T-helper 9 cell (primary cell): Measurements from ENCODE around the gene DDX1.
"Not testable (repeated sequence)": the region's sequence is repeated elsewhere in the genome, so short reads cannot be mapped to it uniquely, and the experiment has no call there.

Experiments used
- DNase-seq: peaks from one replicate; pipeline ENCODE4 v3.0.0-alpha.2; 2020
- total RNA-seq, 2 donors: gene quantifications; one replicate each; lab custom pipeline; 2026; lab: John Stamatoyannopoulos, UW

Gene DDX1
- 49.0 to 84.9 reads per million in 2 donors for total RNA-seq

DNA sequence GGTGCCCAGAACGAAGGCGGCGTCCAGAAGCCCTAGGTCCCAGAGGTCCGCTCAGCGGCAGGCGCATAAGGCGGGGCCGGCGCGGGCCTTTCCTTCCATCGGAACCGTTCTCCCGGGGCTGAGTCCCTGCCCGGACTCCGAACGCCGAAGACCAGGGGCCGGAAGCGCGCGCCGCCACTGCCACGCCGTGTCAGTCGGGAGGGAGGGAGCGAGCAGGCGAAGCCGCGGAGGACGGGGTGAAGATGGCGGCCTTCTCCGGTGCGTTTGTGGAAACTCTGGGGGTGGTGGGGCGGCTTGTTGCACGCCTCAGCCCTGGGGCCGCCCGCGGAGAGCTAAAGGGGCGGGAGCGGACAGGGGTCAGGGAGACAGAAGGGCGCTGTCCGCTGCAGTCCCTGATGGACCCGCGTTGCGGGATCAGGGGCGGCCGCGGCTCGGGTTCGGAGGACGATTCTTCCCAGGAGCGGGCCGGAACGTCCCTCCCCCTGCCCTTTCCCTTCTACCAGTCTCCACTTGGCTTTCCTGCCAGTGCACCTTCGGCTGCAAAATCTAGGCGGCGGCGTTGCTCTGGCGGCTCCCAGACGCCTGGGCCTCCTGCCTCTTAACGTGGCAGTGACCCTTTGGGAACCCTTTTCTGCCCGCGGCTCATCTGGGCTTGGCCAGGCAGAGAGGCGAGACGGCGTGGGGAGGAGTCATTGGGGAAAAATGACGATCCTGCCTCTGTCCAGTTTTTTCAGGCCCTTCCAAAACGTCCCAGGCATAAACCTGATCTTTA, at the start of gene DDX1:
Gene DDX1 (plus strand): TSS at position 177 of the 772 bp plus-strand sequence. CDS start 66 bp downstream, at position 243.
- peak; percentile 77 for DNase-seq

- DNase-seq: not testable (repeated sequence)
Observed at GRCh38 chr2:15542269-15542668, 49.4 kb upstream of the DDX1 start.

DNA sequence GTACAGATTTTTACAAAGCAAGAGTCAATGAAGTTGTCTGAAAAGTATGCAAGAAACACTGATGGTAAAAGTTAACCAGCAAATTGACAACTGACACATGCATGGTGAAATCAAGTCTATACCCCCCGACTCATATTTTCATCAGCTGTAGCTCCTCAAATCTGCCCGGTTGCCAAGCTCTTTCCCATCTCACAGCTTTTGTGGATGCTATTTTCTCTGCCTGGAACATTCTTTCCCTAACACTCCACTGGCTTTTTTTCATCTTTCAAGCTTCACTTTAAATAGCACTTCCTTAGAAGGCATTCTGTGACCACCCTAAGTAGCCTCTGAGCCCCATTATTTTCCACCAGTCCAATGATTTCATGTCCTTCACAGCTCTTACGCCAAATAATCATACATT, 48.6 kb upstream of the DDX1 start:
- no peak for DNase-seq

GRCh38 chr2:15543541-15543940, 48.1 kb upstream of the DDX1 start:
- DNase-seq: no peak

GRCh38 chr2:15544227-15544626, 47.4 kb upstream of the DDX1 start:
- no peak for DNase-seq

DNA sequence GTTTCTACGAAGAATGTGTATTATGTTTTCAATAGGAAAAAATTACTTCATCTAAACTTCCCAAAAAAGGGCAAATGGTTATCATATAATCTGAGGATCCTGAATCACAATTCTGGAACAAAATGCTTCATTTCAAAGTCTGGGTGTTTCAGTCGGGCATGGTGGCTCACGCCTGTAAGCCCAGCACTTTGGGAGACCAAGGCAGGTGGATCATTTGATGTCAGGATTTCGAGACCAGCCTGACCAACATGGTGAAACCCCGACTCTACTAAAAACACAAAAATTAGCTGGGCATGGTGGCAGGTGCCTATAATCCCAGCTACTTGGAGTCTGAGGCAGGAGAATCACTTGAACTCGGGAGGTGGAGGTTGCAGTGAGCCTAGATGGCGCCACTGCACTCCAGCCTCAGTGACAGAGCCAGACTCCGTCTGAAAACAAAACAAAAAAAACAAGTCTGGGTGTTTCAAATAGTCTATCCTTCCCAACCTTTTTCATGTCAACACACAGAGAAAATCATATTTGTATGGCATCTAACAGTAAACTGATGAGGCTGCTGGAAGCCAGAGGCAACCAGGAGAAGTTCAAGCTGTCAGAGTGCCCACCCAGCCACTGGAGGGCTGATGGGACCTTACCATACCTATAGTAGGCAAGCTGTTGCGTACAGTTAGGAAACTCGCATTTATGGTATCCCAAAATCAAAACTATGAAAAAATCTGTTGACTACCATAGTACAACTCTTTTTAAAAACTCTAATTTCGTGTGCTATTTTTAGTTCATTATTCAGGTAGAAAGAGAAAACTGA, 45.2 kb upstream of the DDX1 start:
- no peak for DNase-seq

GRCh38 chr2:15547115-15547876, 44.4 kb upstream of the DDX1 start:
- DNase-seq: no peak

DNA sequence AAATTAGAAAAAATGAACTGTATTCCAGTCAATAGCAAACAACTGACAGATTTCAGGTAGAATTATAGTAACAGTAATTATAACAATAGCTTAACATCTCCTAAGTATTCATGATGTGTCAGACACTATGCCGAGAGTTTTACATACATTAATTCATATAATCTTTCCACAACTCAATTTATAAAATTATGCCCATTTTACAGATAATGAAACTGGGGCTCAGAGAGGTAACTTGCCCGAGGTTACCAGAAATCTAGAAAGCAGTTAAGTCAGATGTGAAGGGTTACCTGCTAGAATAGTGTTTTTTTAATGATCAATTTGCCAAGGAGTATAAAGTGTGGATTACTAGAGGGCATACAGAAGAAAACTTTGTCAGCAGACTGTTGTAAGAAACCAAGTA, 42.7 kb upstream of the DDX1 start:
- DNase-seq: no peak

GRCh38 chr2:15553519-15553918, 38.1 kb upstream of the DDX1 start:
- DNase-seq: no peak

DNA sequence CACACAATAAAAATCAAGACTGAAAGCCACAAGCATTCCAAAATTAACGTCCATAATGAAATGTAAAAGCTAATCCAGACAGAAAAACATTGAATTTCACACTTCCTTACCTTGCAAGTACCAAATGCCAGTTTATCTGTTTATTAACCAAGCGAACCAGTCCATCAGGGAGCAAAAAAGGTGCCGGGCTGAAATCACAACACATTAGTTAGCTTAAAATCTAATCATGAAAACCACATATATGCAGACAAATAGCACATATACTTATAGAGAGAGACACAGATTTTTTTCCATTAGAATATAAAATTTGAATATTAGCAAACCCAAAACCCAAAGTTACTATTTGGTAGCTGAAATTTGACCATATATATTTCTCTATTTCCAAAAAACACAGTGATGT, 37.7 kb upstream of the DDX1 start:
- DNase-seq: no peak

GRCh38 chr2:15554525-15555218, 37.0 kb upstream of the DDX1 start:
- DNase-seq: no peak

GRCh38 chr2:15555760-15556193, 35.9 kb upstream of the DDX1 start:
- no peak for DNase-seq

- DNase-seq: no peak
Observed at GRCh38 chr2:15556311-15556930, 35.2 kb upstream of the DDX1 start.

DNA sequence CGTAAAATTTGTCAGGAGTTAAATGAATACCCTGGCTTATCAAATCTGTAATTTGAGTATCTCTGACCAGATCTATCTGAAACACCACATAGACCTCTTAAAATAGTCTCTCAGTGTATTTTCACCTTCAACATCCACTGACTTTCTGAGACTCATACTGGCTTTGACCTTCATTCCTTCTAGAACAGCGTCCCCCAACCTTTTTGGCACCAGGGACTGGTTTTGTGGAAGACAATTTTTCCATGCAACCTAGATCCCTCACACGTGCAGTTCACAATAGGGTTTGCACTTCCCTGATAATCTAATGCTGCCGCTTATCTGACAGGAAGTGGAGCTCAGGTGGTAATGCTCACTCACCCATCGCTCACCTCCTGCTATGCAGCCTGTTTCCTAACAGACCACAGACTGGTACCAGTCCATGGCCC, 33.8 kb upstream of the DDX1 start:
- DNase-seq: no peak

- DNase-seq: no peak
Observed at GRCh38 chr2:15559379-15560139, 32.1 kb upstream of the DDX1 start.

DNA sequence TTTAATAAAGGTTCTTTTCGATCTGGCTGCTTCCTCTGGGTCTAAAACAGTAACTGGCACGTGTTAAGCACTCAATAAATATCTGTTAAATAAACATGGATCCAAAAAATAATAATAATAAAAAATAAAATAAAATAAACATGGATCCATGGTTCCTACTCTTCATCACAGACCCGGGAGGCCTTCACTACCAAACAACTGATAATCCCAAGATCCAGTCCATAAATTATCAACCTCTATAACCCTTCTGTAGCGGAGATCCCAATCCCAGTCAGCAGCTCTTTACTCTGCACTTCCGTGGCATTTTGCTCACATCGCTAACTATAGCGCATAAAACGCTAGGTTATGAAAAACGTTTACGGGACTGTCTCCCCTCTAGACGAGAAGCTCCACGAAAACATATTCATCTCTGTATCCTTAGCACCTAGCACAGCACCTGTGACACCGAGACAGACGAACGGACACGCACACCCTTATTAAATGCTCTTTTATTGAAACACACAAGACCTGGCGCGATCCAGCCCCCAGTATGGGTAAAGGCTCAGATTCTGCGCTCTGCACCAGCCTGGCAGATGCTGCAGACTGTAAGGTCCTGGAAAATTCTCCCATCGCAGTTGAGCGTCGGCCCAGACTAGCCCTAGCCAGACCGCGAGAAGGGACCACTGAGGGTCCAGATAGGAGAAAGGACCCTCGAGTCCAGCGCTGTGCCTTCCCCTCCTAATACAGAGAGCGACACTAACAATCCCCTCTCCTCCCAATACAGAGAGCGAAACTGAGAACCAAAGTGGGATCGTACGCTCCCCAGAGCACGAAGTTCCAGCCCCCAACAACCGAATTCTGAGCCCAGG, 31.3 kb upstream of the DDX1 start:
- no peak for DNase-seq

- DNase-seq: peak; percentile 63
Observed at GRCh38 chr2:15560988-15561573, 30.6 kb upstream of the DDX1 start, which contains the start of gene NBAS. Gene NBAS (minus strand): TSS chr2:15561334. CDS start chr2:15561304, 30 bp downstream.

- no peak for DNase-seq
Observed at GRCh38 chr2:15561574-15562344, 29.9 kb upstream of the DDX1 start.
